ENCODE data around the gene SLX1A.
"Not testable (repeated sequence)": the region's sequence is repeated elsewhere in the genome, so short reads cannot be mapped to it uniquely, and the experiment has no call there.

The SLX1A gene

DNA sequence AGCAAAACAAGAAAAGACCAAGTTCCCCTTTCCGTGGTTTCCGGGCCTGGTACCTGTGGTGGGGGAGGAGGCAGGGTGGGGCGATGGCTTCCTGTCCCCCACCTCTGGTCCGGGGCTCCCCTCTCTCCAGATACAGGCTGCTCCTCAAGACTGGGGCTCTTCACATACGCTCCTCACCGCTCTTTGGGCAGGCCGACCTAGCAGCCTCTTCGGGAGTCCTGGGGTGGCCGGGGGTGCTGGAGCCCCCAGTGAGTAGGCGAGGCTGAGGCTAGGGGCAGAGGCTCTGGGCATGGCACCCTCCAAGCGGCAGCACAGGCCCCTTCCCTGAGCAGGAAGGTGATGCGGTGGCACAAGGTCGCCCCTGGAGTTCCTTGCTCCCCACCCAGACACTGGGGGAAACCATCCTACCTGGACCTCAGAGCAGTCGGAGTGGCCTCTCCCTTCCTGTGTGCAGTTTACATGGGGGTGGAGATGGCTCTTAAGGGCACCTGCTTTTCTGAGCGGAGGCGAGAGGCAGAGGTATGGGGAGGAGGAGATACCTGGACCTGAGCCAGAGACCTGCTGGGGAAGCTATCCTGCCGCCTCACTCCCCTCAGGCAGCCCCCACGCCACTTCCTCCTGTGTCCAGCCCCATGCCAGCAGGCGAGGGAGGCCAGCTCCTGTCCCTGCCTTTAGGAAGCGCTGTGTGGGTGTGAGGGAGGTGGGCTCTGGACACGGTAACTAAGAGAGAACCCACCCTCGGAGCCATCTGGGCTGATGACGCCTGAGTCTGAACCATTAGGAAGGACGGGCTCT, 9.4 kb upstream of the SLX1A start:
- DNase-seq (ENCODE audit: low read depth in 2 of 2), result peak in 1 of 2 donors; percentile 53

DNA sequence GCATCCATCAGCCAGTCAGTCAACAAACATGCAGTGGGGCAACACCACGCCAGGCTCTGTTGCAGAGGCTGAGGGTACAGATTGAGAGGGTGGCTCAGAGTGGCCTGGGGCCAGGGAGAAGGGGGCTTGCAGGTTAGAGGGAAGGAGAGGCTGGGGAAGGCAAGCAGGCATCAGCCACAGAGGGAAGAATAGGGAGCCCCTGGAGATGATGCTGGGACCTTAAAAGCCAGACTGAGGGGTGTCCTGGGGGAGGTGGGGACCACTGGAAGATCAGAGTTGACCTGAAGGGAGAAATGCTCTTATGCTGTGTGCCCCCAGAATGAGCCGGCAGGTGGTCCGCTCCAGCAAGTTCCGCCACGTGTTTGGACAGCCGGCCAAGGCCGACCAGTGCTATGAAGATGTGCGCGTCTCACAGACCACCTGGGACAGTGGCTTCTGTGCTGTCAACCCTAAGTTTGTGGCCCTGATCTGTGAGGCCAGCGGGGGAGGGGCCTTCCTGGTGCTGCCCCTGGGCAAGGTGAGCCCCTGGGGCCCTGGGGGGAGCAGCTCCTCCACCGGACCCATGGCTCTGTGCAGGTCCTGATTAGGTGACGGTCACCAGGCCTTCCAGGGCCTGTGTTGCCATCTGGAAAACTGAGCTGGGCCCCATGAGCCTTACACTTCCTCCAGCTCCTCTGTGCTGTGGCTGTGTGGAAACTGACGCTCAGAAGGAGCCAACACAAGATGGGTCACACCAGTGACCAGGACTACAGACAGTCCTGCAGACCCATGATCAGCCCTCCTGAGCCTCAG, 8.6 kb upstream of the SLX1A start:
- no peak for DNase-seq (ENCODE audit: low read depth in 2 of 2)

GRCh38 chr16:30185683-30186421, 7.8 kb upstream of the SLX1A start:
- DNase-seq (ENCODE audit: low read depth in 2 of 2), result peak; percentile 62 to 69

- DNase-seq (ENCODE audit: low read depth in 2 of 2), result no peak
Measured at GRCh38 chr16:30186444-30186781, 7.3 kb upstream of the SLX1A start.

GRCh38 chr16:30186782-30187555, 6.7 kb upstream of the SLX1A start:
- peak; percentile 75 to 87 for DNase-seq (ENCODE audit: low read depth in 2 of 2)

- DNase-seq (ENCODE audit: low read depth in 2 of 2), result no peak
Measured at GRCh38 chr16:30187556-30187865, 6.2 kb upstream of the SLX1A start.

DNA sequence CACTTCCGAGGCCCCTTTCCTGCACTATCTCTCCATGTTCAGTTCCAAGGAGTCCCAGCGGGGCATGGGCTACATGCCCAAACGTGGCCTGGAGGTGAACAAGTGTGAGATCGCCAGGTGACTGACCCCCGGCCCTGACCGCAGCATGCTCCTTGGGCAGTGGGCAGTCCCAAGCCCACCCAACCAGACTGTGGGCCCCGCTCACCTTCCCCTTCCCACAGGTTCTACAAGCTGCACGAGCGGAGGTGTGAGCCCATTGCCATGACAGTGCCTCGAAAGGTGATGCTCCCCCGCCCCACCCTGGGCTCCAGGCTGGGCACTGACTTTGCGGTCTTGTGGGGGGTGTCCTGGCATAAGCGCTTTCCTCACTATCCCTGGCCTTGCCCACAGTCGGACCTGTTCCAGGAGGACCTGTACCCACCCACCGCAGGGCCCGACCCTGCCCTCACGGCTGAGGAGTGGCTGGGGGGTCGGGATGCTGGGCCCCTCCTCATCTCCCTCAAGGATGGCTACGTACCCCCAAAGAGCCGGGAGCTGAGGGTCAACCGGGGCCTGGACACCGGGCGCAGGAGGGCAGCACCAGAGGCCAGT, 5.6 kb upstream of the SLX1A start:
- no peak for DNase-seq (ENCODE audit: low read depth in 2 of 2)

GRCh38 chr16:30191158-30191557, 2.5 kb upstream of the SLX1A start:
- DNase-seq (ENCODE audit: low read depth in 2 of 2), result not testable (repeated sequence)

DNA sequence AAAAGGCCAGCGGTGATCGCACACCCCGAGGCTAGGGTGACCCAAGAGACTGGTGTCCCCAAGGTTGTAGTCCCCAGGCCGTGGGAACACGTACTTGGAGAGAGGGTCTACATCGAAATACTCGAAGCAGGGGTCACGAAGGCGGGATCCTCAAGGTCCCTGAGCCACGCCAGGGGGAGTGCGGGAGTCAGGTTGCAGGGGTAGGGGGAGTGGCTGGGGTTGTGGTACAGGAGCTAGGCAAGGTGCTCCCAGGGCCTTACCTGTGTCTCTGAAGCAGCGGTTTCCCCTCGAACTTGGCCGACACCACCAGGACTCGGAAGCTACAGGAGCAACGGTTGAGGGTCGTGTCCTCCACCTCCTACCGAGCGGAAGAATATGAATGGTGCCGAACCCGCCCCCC, 577 bp upstream of the SLX1A start:
- DNase-seq (ENCODE audit: low read depth in 2 of 2), result not testable (repeated sequence)

DNA sequence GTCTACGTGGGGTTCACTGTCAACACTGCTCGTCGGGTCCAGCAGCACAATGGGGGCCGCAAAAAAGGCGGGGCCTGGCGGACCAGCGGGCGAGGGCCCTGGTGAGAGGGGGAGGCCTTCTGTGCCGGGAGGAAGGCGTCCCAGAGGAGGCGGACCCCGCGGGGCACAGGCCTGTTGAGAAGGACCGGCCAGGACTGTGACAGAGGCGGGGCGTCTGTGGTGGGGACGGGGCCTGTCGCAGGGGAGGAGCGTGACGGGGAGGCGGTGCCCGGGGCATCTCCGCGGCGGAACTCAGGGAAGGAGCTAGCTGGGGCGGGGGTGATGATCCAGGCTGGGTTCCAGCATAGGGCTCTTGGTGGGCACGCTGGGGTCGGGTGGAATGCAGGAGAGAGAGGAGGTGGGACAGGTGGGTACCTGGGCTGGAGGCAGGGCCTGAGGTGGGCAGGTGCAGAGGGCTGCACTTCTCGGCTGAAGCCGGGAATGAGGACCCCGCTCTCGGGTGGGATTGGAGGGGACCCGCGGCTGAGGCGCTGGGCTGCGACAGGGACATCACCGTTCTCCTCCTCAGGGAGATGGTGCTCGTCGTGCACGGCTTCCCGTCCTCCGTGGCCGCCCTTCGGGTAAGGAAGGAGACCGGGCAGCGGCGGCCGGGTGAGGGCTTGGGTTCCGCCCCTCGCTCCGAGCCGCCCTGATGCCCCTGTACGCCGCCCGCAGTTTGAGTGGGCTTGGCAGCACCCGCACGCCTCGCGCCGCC, 674 bp downstream of the SLX1A start:
- DNase-seq (ENCODE audit: low read depth in 2 of 2), result not testable (repeated sequence)

GRCh38 chr16:30197001-30197400, 3.3 kb downstream of the SLX1A start:
- DNase-seq (ENCODE audit: low read depth in 2 of 2), result not testable (repeated sequence)

- DNase-seq (ENCODE audit: low read depth in 2 of 2), result not testable (repeated sequence)
Measured at GRCh38 chr16:30199049-30199448, 5.4 kb downstream of the SLX1A start, which contains the start of gene SULT1A3. SULT1A3 (plus strand) TSS chr16:30199255; CDS start chr16:30200729, 1,474 bp downstream.

DNA sequence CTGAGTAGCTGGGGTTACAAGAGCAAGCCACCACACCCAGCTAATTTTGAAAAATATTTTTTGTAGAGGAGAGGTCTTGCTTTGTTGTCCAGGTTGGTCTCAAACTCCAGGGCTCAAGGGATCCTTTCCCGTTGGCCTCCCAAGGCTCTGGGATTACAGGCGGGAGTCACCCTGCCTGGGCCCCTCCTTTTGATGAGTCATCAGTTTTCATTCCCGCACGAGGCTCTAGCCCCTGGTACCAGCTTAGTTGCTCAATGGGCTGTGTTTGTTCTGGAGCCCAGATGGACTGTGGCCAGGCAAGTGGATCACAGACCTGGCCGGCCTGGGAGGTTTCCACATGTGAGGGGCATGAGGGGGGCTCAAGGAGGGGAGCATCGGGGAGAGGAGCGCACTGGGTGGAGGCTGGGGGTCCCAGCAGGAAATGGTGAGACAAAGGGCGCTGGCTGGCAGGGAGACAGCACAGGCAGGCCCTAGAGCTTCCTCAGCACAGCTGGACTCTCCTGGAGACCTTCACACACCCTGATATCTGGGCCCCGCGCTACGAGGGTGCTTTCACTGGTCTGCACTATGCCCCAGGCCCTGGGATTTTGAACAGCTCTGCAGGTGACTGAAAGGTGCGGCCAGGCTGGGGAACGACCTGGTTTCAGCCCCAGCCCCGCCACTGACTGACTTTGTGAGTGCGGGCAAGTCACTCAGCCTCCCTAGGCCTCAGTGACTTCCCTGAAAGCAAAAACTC, 6.1 kb downstream of the SLX1A start:
- DNase-seq (ENCODE audit: low read depth in 2 of 2), result not testable (repeated sequence)

DNA sequence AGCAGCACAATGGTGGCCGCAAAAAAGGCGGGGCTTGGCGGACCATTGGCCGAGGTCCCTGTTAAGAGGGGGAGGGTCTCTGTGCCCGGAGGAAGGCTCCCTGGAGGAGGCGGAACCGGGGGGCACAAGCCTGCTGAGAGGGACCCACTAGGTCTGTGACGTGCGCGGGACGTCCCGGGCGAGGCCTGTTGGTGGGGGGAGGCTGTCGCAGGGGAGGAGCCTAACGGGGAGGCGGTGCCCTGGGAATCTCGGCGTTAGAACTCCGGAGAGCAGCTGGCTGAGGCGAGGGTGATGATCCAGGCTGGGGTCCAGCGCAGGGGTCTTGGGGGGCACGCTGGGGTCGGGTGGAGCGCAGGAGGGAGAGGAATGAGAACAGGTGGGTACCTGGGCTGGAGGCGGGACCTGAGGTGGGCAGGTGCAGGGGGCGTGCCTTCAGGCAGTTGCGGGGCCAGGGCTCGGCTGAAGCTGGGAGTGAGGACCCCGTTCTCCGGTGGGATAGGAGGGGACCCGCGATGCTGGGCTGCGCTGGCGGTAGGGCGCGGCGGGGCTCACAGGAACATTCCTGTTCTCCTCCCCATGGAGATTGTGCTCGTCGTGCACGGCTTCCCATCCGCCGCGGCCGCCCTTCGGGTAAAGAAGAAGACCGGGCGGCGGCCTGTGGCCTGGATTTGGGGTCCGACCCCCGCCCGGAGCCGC, 12.0 kb downstream of the SLX1A start:
- DNase-seq (ENCODE audit: low read depth in 2 of 2), result not testable (repeated sequence)

GRCh38 chr16:30206252-30206651, 12.6 kb downstream of the SLX1A start:
- DNase-seq (ENCODE audit: low read depth in 2 of 2), result not testable (repeated sequence)

DNA sequence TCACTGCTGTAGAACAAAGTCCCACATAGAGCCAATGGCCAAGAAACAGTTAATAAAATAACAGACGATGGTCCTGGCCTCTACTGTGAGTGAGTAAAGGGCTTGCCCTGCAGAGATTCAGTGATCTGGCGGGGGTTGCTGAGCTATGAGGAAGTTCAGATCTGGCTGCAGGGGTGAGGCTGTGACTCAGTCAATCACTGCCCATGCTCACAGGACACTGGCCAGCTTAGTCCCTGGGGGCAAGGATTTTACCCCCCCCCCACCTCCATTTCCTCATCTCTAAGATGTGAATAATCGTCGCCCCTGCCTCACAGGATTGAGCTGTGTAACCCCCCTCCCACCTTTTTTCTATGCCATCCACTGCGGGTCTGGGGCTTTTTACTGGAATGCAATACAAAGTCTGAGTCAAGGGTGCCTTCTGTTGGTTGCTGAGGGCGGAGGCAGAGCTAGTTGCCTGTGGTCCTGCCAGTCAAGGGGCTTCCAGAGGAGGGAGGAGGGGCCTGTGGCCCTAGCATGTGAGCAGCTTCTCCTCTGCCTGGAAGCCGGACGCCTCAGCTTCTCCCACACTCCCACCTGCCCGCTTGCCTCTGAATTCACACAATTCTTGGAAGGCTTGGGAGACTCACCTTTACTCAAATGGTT, 13.5 kb downstream of the SLX1A start:
- DNase-seq (ENCODE audit: low read depth in 2 of 2), result not testable (repeated sequence)

DNA sequence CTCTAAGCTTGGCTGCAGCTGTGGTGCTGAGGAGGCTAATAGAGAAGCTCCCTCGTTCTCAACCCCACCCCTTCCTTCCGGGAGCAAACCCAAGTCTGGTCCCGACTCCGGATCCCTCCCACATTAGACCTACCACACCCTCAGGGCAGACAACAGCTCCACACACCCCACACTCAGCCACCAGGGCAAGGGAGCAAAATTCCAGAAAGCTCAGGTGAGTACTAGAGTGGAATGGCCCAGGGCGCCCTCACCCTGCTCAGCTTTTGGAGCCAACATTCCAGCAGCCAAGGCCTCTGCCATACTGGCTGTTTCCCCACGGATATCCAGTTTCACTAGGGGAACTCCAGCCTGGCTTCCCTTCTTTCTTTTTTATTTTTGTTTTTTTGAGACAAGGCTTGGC, 15.4 kb downstream of the SLX1A start:
- not testable (repeated sequence) for DNase-seq (ENCODE audit: low read depth in 2 of 2)

DNA sequence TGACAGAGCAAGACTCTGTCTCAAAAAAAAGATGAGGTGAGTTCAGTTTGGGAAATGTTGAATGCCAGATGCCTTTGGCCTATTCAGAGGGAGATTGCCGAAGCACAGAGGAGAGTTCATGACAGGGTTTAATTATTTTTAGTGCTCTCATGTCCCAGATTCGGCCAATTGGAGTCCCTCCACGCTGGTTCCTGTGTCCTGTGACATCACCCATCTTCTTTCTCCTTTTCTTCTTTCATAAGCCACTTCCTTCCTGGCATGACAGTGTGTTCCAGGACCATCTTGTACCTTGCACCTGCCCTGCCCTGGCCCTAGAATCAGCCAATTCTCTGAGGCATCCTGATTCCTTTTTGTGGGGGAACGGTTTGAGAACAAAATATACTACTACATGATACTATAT, 17.7 kb downstream of the SLX1A start:
- DNase-seq (ENCODE audit: low read depth in 2 of 2), result not testable (repeated sequence)

GRCh38 chr16:30217082-30217481, 23.4 kb downstream of the SLX1A start:
- DNase-seq (ENCODE audit: low read depth in 2 of 2), result not testable (repeated sequence)
